Colonic mucosa (tissue), 4 donors: ENCODE data around the gene EGF. TPM values are rescaled to one million over a fixed set of nuclear protein-coding genes. Genes with fewer than 3 reads are reported as not detected.

Source experiments
- DNase-seq: peaks from one replicate; pipeline ENCODE4 v3.0.0-alpha.2; 2020
- H3K27ac ChIP-seq: fragments of 200-600 bp; one replicate; pipeline ENCODE4 v1.8.0; 2021
- H3K27me3 ChIP-seq: fragments of 200-600 bp; one replicate; pipeline ENCODE4 v1.8.0; 2021
- H3K36me3 ChIP-seq: fragments of 200-600 bp; one replicate; pipeline ENCODE4 v1.8.0; 2021
- H3K4me1 ChIP-seq: fragments of 200-600 bp; one replicate; pipeline ENCODE4 v1.8.0; 2021; ENCODE audit warnings: mild to moderate bottlenecking
- H3K4me3 ChIP-seq: fragments of 200-600 bp; one replicate; pipeline ENCODE4 v1.8.0; 2021
- H3K9ac ChIP-seq, 2 donors: one replicate each; pipeline ENCODE4 v1.7.0; 2013; ENCODE audit warnings: control low read depth in 2 of 2, low read depth in 2 of 2, low read length in 2 of 2
- H3K9me3 ChIP-seq: fragments of 200-600 bp; one replicate; pipeline ENCODE4 v1.8.0; 2021
- intact Hi-C: fragments of 100-400 bp; cut with DNase I; formaldehyde crosslinking; loops from one replicate; pipeline ENCODE4 v1.14.1; 2022
- total RNA-seq, 2 donors: library from RNA; stranded (reverse); fragmentation: NEBNext Ultra II Directional in 1 of 2; extraction: Animal tissue kit (Norgen Biotek cat#: 25700) in 1 of 2; gene quantifications; one replicate each; pipeline ENCODE4 v1.2.1, GENCODE V29; 2021
- TF ChIP-seq, protein P1 (sequence below): fragments of 200-600 bp; IDR thresholded peaks from one replicate; pipeline ENCODE4 v1.8.0; 2022; ENCODE audit warnings: antibody characterized with exemption, mild to moderate bottlenecking
- donor health status: healthy.
- donor health status: DM: no; HTN: no; CAD: no.
- donor health status: DM: no; HTN: no; CAD: no.

Gene EGF
- total RNA-seq, 2 donors from 2014 or later: 2.2 to 2.8 TPM

DNA sequence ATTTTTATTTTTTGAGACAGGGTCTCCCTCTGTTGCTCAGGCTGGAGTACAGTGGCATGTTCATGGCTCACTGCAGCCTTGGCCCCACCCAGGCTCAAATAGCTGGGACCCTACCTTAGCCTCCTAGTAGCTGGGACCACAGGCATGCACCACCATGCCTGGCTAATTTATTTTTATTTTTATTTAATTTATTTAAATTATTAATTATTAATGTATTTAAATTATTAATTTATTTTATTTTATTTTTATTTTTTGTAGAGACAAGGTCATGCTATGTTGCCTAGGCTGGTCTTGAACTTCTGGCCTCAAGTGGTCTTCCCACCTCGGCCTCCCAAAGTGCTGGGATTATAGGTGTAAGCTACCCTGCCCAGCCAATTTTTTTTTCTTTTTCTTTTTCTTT lies 69.3 kb downstream of the EGF start:
- Histone ChIP-seq H3K9ac (no peak overlapping the region), H3K4me3 (no peak overlapping the region), H3K9me3 (no peaks in the 10 kb centered on the region), H3K27ac (no peak overlapping the region), H3K4me1 (no peaks in the 10 kb centered on the region), H3K27me3 (no peaks in the 10 kb centered on the region), H3K36me3 (no peaks in the 10 kb centered on the region)
- DNase-seq: no peak
- intact Hi-C loops: no loop called here
- TF ChIP-seq, protein P1, sequence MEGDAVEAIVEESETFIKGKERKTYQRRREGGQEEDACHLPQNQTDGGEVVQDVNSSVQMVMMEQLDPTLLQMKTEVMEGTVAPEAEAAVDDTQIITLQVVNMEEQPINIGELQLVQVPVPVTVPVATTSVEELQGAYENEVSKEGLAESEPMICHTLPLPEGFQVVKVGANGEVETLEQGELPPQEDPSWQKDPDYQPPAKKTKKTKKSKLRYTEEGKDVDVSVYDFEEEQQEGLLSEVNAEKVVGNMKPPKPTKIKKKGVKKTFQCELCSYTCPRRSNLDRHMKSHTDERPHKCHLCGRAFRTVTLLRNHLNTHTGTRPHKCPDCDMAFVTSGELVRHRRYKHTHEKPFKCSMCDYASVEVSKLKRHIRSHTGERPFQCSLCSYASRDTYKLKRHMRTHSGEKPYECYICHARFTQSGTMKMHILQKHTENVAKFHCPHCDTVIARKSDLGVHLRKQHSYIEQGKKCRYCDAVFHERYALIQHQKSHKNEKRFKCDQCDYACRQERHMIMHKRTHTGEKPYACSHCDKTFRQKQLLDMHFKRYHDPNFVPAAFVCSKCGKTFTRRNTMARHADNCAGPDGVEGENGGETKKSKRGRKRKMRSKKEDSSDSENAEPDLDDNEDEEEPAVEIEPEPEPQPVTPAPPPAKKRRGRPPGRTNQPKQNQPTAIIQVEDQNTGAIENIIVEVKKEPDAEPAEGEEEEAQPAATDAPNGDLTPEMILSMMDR: no peak

DNA sequence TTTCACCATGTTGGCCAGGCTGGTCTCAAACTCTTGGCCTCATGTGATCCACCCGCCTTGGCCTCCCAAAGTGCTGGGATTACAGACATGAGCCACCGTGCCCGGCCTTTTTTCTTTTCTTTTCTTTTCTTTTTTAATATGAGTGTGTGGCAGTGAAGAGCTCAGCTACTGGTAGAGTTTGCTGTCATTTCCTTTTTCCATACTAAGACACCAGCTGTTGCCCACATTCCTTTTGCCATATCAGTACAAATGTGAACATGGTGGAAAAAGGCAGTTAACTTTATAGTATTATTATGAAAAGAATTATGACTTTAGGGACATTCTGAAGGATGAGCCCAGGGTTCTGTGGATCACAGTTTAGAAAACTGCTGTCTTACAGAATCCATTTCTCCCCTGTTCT lies 69.8 kb downstream of the EGF start:
- DNase-seq: no peak
- no peak overlapping the region for H3K4me3 ChIP-seq
- TF ChIP-seq, protein P1: no peak
- intact Hi-C loops: no loop called here
- H3K4me1 ChIP-seq: no peaks in the 10 kb centered on the region
- no peaks in the 10 kb centered on the region for H3K36me3 ChIP-seq
- no peaks in the 10 kb centered on the region for H3K27me3 ChIP-seq
- no peak overlapping the region for H3K9ac ChIP-seq
- H3K9me3 ChIP-seq: no peaks in the 10 kb centered on the region
- H3K27ac ChIP-seq: no peak overlapping the region

DNA sequence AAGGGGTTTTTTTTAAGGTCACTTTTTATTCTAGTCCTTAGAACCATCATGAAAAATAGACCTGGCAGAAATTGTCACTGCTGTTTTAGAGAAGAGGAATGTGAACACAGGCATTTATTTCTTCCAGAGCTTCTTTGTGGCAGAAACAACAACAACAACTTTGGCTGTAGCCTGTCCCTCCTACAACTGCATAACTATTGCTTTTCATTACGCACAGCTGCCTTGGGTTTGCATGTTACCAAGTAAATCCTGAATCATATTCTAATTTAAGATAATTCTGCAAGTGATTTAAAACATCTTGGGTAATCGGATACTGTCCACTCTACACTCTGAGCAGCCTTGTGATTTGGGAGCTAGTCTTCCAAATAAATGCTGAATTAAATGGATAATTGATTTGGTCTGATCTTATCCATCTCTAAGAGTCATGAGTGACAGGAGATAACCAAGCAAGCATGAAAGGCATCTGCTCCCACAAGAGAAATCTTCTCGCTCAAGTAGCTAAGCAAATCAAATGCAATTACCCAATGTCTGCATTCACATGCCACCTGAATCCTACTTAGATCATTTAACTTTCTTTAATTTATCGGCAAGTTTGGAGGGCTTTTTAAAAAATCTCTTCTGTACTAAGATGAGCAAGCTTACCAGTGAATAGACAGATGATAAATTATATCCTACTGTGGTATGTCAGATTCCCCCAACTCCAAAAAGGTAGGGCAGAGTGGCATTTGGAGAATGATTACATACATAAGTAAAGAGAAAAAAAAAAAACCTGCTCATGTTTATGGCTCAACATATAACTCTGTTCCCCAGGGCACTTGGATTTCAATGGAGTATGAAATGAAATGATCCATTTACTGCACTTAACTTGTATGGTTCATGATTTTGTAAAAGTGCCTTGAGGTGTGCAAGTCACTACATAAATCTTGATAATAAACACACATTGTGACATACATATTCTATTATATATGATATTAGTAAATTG lies 73.6 kb downstream of the EGF start:
- H3K27me3 ChIP-seq: no peaks in the 10 kb centered on the region
- TF ChIP-seq, protein P1: no peak
- DNase-seq: no peak
- H3K9ac ChIP-seq: no peak overlapping the region
- no peaks in the 10 kb centered on the region for H3K9me3 ChIP-seq
- intact Hi-C loops: no loop called here
- no peak overlapping the region for H3K27ac ChIP-seq
- H3K4me1 ChIP-seq: no peaks in the 10 kb centered on the region
- H3K4me3 ChIP-seq: no peak overlapping the region
- H3K36me3 ChIP-seq: no peaks in the 10 kb centered on the region

- H3K9ac ChIP-seq: no peak overlapping the region
- TF ChIP-seq, protein P1: no peak
- no peaks in the 10 kb centered on the region for H3K4me1 ChIP-seq
- H3K9me3 ChIP-seq: no peaks in the 10 kb centered on the region
- no peak for DNase-seq
- no peaks in the 10 kb centered on the region for H3K27me3 ChIP-seq
- no peaks in the 10 kb centered on the region for H3K36me3 ChIP-seq
- intact Hi-C loops: no loop called here
- no peak overlapping the region for H3K4me3 ChIP-seq
- H3K27ac ChIP-seq: no peak overlapping the region
Measured at GRCh38 chr4:109989044-109989443, 76.4 kb downstream of the EGF start.

DNA sequence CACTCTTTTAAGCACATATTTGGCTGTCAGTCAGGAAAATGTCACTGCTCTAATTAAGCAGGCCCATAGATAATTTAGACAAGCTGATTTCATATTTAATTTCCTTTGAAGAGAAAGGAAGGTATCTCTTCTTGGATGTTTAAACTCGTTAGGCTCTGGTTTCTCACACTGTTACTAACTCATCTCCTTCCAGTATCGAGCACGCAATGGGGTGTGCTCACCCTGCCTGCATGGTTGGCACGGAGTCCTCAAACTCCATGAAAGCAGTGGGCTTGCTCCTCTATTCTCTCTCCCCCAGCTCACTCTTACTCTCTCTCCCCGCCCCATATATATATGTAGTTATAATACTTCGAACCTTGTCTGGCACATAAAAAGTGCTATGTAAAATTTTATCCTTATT lies 76.9 kb downstream of the EGF start:
- H3K9me3 ChIP-seq: no peaks in the 10 kb centered on the region
- H3K9ac ChIP-seq: no peak overlapping the region
- H3K36me3 ChIP-seq: no peaks in the 10 kb centered on the region
- intact Hi-C loops: no loop called here
- no peak for DNase-seq
- H3K4me1 ChIP-seq: no peaks in the 10 kb centered on the region
- TF ChIP-seq, protein P1: no peak
- no peak overlapping the region for H3K4me3 ChIP-seq
- H3K27me3 ChIP-seq: no peaks in the 10 kb centered on the region
- H3K27ac ChIP-seq: no peak overlapping the region
